ENCODE results near the gene CDH4.

GRCh38 chr20:61585764-61586163 lies 333.7 kb downstream of the CDH4 start:
- TF ChIP-seq, protein P1, sequence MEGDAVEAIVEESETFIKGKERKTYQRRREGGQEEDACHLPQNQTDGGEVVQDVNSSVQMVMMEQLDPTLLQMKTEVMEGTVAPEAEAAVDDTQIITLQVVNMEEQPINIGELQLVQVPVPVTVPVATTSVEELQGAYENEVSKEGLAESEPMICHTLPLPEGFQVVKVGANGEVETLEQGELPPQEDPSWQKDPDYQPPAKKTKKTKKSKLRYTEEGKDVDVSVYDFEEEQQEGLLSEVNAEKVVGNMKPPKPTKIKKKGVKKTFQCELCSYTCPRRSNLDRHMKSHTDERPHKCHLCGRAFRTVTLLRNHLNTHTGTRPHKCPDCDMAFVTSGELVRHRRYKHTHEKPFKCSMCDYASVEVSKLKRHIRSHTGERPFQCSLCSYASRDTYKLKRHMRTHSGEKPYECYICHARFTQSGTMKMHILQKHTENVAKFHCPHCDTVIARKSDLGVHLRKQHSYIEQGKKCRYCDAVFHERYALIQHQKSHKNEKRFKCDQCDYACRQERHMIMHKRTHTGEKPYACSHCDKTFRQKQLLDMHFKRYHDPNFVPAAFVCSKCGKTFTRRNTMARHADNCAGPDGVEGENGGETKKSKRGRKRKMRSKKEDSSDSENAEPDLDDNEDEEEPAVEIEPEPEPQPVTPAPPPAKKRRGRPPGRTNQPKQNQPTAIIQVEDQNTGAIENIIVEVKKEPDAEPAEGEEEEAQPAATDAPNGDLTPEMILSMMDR (IDR thresholded peaks at IDR 0.05) = no peak
- TF ChIP-seq POLR2AphosphoS5 (IDR thresholded peaks at IDR 0.05) (no peak), POLR2A (IDR thresholded peaks at IDR 0.05) (no peak)
